Right renal pelvis (tissue), 4 donors: Measurements from ENCODE around the gene CFAP44. TPM values are rescaled to one million over a fixed set of nuclear protein-coding genes. Genes with fewer than 3 reads are reported as not detected.

ENCODE experiments used
- polyA plus RNA-seq, 4 donors: library from polyadenylated mRNA; unstranded; fragments of 120-200 nt; gene quantifications; one replicate each; pipeline ENCODE4 v1.2.1, GENCODE V29; 2013; ENCODE audit not compliant: insufficient read length in 4 of 4

CFAP44 gene
- polyA plus RNA-seq, 4 donors = 15.9 to 28.6 (median 17.8) TPM

Other genes starting within 250 kb of the CFAP44 start
- gene BOC, start 229.9 kb downstream of the CFAP44 start, polyA plus RNA-seq = 10 to 100 TPM; 21.9 to 33.4 (median 24.5) TPM
- 10 to 100 TPM; 26.1 to 31.1 (median 30.2) TPM for gene SPICE1, start 73.7 kb upstream of the CFAP44 start, polyA plus RNA-seq
- gene SIDT1, start 91.1 kb upstream of the CFAP44 start, polyA plus RNA-seq = 1 to 10 TPM; 2.7 to 3.8 (median 3.2) TPM